Measurements from ENCODE around the gene ABCA4.
A peak's percentile ranks its signal among the peaks of the same experiment; 100 is the strongest.

Gene ABCA4

DNA sequence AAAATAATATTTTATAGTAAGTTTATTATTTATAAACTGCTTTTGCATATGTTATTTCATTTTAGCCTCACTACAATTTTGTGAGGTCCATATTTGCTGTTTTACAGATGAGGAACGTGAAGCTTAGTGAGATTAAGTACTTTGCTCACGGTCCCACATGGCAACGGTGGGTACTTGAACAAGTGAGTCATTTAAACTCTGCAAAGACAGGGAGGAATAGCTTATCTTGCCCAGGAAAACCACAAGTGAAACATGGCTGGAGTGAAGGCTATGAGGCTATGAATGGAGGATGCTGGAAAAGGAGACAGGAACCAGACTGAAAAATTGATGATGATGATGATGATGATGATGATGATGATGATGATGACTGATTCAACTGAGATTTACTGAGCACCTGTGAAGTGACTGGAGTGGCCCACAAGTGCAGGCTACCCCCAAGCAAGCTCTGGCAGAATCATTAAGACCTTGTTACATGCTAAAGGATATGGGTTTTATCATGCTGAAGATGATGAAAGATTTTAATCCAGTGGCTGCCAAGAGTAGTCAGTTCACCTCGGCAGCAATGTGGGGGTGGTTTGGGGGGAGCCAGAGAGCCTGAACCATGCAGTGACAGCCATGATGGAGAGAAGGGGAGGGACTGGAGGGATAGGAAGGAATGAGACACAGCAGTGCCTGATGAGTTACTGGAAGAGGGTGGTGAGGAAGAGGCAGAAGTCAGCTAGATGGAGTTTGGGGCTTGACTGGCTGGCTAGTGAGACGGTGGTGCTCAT, 1.4 kb upstream of the ABCA4 start:
- no peak for DNase-seq (ENCODE audit: low spot score)

- DNase-seq (ENCODE audit: low spot score), result peak; percentile 85
These were observed 468 bp upstream of the ABCA4 start for GRCh38 chr1:94121411-94121821.

DNA sequence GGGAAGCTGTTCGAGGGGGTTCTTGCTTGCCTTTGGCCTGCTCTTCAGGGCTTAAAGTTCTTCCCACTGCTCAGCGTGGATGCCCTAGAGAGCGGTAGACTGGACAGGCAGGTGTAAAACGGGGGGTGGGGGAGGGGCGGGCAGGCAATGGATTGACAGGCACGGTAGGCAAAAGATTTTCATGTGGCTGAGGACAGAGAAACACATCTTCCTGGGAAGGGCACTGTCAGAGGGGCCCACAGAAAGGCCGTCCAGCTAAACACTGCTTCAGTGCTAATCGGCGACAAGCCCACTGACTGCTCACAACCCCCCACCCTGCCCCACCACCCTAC, 412 bp downstream of the ABCA4 start:
- no peak for DNase-seq (ENCODE audit: low spot score)

DNA sequence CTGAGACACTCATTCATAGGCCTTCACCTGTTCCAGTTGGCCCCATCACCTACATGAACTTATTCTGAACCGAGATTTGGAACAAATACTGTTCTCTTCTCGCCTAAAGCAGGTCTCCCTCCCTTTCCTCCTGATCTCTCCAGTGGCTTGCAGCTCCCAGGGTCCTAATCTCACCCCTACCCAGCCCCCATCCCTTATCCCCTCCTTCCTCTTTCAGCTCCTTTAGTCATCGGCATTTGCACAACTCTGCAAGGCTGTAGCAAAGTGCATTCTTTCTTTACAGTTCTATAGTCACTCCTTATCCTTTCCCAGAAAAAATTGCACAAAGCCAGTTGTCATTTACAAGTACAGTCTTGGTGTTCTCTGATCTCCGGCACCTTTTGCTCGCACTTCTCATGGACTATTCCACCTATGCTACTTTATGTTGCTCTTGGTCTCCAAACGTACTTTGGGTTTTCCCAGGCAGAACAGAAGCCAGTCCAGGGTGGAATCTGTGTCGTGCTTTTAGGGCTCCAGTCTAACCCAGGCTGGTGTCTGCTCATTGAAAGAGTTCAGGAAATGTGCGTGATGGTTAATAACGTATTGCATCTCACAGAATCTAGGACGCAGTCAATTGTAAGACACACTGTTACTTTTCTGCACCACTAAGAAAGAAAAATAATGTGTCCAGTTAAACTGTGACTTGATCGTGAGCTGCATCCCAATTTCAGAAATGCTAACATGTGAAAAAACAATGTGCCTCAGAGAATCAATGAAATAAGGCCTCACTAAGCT, 965 bp downstream of the ABCA4 start:
- no peak for DNase-seq (ENCODE audit: low spot score)

- DNase-seq (ENCODE audit: low spot score), result no peak
These were observed 1.6 kb downstream of the ABCA4 start for GRCh38 chr1:94119306-94119705.

- DNase-seq (ENCODE audit: low spot score), result no peak
These were observed 2.5 kb downstream of the ABCA4 start for GRCh38 chr1:94118471-94118870.

- DNase-seq (ENCODE audit: low spot score), result no peak
These were observed 2.9 kb downstream of the ABCA4 start for GRCh38 chr1:94118013-94118412.

- DNase-seq (ENCODE audit: low spot score), result no peak
These were observed 3.6 kb downstream of the ABCA4 start for GRCh38 chr1:94117259-94117851.

DNA sequence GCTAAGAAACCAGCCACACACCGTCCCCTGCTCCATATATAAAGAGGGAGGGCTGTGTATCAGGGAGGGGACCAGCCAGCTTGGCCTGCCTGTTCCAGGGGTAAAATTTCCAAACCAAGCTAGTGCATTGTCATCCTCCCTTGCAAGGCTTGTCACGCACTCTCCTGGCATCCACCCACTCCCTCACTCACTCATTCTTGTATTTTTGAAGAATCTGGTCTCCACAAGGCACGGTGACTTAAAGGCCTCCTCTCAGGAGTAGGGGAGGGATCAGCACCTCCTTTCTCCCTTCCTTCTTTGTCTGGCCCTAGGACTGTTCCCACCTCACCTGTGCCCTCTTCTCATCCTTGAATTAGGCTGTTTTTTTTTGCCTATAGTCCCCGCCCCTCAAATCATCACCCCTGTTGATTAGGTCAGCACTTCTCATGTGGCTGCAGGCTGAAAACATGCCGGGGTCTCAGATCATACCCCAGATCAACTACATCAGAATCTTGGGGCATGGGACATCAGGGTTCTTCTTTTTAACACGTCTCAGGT, 5.0 kb downstream of the ABCA4 start:
- DNase-seq (ENCODE audit: low spot score), result no peak

GRCh38 chr1:94115254-94115899, 5.6 kb downstream of the ABCA4 start:
- DNase-seq (ENCODE audit: low spot score), result no peak

DNA sequence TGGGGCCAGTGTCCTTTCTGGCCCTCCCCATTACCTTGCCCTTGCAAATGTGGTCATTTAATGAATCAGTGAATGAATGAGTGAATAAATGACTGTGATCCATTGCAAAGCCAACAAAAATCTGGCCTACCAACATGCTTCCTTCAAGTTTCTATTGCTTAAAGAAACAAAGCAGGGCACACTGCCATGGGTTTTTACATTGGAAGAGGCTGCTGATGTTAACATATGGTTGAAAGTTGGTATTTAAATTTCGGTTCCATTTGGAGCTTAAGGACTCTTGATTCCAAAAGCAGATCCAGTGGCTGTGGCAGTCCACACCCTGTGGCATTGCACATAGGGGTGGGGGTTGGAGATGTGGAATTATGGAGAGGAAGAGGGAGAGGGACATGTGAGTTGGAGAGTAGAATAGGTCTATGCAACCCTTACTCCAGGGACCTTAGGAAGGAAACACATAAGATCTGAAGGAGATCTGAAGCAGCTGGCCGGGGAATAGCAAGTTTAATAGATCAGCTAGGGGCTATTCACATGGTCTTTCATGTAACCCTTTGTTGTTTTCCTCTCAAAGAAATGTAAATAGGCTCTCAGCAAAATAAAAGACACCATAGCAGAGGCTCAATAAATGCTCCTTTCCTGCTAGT, 7.2 kb downstream of the ABCA4 start:
- DNase-seq (ENCODE audit: low spot score), result no peak

DNA sequence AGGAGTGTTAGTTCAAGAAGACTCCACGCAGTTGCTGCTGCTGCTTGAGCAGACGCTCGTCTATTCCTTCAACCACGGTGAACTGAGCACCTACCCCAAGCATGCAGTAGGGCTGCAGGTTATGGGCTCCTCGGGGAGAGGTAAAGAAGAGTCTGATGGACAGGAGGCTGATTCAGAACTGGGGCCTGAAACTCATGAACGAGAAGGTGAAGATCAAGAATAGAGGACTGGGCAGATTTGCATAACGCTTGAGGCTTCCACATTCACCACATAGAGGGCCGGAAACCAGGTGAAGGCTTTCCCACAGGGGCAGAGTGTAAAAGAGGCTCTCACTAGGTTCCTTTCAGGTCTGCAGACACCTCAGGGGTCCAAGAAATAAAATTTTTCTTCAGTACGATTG, 9.1 kb downstream of the ABCA4 start:
- no peak for DNase-seq (ENCODE audit: low spot score)

DNA sequence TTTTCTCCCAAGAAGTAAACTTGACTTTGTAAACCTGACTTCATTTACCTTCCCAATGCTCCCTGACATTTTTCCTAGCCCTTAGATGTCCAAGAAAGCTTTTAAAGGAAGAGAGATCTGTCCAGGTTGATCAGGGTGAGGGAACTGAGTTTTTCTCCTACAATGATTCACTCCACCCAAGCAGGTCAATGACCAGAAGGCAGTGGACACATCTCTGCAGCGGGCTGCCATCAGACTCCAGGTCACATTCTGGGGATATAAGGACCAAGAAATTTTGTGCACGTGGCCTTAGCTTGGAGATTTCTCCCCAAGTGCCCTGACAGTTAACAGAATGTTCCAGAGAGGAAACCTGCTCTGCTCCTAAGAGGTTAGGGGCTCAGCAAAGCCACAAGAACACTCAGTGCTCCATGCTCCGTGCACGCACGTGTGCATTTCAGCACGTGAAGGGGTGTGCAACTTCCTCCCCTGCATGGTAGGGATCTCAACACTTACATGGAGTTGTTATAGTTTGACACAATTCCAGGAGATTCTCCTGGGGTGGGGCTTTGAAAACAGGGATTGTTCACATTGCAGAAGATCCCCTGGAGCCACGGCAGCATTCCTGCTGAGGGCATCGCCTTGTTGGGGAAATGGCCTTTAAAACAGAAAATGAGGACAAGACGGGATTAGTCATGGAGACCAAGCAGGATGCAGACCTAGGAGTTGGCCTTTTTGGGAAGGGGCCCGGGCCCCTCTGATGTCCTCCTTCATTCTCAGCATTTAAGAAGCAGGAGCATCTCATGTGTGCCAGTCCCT, 9.8 kb downstream of the ABCA4 start:
- no peak for DNase-seq (ENCODE audit: low spot score)

DNA sequence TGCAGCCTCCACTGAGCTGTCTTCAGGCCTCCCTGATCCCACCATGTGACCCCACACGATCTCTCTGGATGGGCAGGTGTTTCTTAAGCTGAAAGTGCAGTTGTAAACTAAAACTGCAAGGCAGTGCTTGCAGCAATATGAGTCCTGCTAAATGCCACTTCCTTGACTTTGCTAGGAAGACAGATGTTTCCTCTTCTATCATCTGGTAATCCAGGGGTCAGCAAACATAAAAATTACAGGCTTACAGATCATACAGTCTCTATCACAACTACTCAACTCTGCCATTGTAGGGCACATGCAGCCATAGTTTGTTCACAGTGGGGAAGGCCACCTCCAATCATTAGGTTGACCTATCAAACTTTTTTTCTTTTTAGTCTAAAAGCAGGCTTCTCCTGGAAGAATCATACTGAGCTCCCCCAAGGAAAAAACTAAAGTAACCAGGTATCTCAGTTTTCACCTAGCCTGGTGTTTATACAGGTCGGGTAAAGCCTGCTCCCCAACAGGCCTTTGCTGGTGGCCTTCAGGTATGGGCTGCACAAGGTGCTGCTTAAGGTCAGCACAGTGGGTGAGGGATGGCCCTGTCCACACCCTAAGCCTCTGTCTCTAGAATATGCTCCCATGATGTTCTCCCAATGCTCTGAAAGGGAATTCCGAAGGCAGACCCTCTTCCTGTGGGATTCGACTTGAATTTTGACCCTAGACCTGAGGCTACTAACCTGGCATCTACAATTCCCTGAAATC, 10.8 kb downstream of the ABCA4 start:
- DNase-seq (ENCODE audit: low spot score), result no peak

DNA sequence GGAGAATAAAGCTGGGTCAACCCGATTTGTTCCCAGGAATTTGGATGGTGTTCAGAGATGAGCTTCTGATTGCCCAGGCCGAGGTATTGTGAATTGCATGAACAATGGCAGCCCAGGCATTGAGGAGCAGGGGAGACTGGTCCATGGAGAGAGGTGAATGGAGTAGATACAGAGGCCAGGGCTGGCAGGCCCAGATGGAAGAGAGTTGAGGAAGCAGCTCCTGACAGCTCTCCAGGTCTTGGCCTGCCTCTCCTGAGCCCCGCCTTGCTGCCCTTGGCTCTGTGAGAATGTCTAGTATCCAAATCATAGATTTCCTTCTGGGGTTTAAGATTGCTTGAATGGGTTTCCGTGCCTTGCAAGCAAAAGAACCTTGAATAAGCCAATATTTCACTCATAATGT, 11.5 kb downstream of the ABCA4 start:
- DNase-seq (ENCODE audit: low spot score), result no peak

DNA sequence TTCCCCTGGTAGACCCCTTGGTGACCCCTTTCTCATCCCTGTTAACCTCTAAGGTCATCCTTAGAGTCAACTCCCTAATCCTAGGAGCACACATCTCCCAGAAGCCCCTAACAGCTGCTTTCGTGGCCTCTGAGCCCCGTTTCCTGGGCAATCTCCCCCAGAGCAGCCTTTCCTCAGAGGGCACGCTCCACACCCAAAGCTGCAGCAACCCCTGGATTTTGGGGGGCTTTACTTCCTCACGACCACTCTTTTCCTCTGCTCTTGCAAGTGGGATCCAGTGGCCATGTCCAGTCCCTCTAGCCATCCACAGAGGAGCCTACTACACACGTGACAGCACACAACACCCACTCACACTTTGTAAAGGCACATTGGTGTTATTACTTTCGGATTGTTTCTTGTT, 13.8 kb downstream of the ABCA4 start:
- DNase-seq (ENCODE audit: low spot score), result no peak

GRCh38 chr1:94106716-94107115, 14.2 kb downstream of the ABCA4 start:
- DNase-seq (ENCODE audit: low spot score), result no peak

DNA sequence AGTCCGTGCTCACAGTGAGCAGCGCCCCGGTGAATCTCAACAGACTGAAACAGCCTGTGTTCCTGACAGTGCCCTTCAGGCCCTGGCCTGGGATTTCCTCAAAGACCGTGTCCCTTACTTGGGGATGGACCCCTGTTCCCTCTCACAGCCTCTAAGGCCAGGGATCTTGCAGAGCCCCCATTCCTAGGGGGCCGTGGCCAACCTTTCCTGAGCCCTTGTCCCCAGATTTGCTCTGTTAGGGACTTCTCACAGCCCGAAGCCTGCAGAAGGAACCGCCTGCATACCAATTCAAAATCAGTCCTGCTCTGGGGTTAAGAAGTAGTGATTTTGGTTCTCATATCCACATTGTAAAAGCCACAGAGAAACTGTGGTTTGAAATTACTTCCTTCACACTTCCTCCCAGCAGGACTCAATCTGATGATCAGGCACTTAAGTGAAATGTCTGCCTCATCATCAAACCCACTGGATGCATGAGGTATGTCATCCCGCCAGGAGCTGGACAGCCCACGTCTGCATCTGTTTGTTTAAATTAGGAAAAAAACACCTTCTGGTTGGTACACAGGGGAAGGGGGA, 14.9 kb downstream of the ABCA4 start:
- no peak for DNase-seq (ENCODE audit: low spot score)

DNA sequence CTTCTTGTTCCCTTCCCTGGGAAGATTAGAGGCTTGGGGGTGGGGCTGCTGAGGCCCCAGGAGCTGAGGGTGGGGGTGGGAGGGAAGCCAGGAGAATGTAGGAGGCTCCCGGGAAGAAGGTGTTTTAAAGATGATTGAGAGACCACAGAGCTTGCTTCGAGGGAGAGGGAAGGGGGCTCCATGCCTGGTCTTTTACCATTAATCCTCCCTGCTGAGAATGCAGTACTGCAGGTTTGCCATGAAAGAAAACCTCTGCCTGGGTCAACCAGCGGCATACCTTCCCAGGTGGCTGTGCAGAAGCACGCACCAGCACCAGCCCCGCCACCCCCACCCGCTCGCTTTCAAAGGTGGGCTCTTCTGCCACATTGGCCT, 15.4 kb downstream of the ABCA4 start:
- DNase-seq (ENCODE audit: low spot score), result no peak

Measured in SK-N-DZ (cell line).